Measurements from ENCODE around the gene CACHD1. TPM values are rescaled to one million over a fixed set of nuclear protein-coding genes. Genes with fewer than 3 reads are reported as not detected.
"Not testable (repeated sequence)": the region's sequence is repeated elsewhere in the genome, so short reads cannot be mapped to it uniquely, and the experiment has no call there.

CACHD1 gene
- total RNA-seq, 2 donors from 2014 or later, result 6.9 to 12.3 TPM

DNA sequence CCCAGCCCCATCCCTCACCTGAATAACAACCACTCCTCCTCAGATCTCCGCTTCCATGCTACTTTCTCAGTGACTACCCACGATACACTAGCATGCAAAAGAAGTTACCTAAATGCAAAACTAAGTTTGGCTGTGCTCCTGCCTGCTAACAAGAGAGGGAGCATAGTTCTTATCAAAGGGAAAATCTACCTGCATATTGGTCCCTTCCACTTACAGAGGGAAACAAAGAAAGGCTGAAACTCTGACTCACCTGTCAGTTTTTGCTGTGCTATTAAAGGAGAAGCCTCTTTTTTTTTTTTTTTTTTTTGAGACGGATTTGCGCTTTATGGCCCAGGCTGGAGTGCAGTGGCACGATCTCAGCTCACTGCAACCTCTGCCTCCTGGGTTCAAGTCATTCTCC lies 231.1 kb downstream of the CACHD1 start:
- intact Hi-C loops (cut with DNase I), result no loop called here
- DNase-seq (ENCODE audit: low spot score), result no peak

- no peak for DNase-seq (ENCODE audit: low spot score)
- intact Hi-C loops (cut with DNase I), result no loop called here
These were observed 232.0 kb downstream of the CACHD1 start for GRCh38 chr1:64701886-64702285.

DNA sequence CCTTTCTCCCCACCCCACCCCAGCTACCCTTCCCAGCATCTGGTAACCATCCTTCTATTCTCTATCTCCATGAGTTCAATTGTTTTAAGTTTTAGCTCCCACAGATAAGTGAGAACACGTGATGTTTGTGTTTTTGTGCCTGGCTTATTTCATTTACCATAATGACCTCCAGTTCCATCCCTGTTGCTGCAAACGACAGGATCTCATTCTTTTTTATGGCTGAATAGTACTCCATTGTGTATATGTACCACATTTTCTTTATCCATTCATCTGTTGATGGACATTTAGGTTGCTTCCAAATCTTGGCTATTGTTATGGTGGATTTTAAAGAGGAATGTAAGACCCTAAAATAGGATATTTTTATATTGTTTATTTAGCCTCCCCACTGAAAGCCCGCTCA lies 232.7 kb downstream of the CACHD1 start:
- intact Hi-C loops (cut with DNase I); DNase-seq (ENCODE audit: low spot score): not testable (repeated sequence)

DNA sequence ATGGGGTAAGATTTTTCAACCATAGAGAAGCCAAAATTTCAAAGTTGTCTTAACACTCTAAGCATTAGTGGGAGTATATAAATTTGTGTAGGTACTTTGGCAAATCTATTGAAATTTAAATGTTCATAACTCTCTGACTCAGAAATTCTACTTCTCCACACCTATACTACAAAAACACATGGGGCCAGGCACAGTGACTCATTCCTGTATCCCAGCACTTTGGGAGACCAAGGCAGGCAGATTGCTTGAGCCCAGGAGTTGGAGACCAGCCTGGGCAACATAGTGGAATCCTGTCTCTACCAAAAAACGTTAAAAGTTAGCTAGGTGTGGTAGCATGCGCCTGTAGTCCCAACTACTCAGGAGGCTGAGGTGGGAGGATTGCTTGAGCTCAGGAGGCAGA lies 233.7 kb downstream of the CACHD1 start:
- intact Hi-C loops (cut with DNase I), result no loop called here
- no peak for DNase-seq (ENCODE audit: low spot score)

DNA sequence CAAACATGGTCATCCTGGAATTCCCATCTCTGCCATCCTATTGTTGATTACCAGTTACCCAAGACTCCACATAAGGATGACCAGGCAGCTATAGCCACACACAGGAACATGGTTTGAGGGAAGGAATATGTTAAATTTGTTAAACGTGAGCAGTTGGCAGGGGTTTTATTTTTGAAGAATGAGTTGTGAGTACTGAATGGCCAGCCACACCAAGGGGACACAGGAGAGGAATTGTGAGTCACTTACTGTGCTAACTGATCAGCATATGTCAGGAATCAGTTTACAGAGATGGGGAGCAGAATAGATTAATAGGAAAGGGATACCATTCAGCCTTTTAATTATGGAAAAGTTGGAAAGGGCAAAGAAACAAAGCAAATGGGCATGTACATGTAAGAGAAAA lies 235.7 kb downstream of the CACHD1 start:
- no peak for DNase-seq (ENCODE audit: low spot score)

GRCh38 chr1:64711266-64711665 lies 241.3 kb downstream of the CACHD1 start:
- intact Hi-C loops (cut with DNase I), result no loop called here
- DNase-seq (ENCODE audit: low spot score), result no peak

More for the DNA sequence above, 235.7 kb downstream of the CACHD1 start:
- intact Hi-C loops (cut with DNase I), result no loop called here

GRCh38 chr1:64712049-64712448 lies 242.1 kb downstream of the CACHD1 start:
- intact Hi-C loops (cut with DNase I), result no loop called here
- no peak for DNase-seq (ENCODE audit: low spot score)

GRCh38 chr1:64715186-64715585 lies 245.3 kb downstream of the CACHD1 start:
- no peak for DNase-seq (ENCODE audit: low spot score)
- intact Hi-C loops (cut with DNase I), result no loop called here

- intact Hi-C loops (cut with DNase I), result loop anchor here in 1 of 2 donors (5.0 kb wide), 1 partner anchor 746 kb away; no protein-coding TSS in a partner anchor
- no peak for DNase-seq (ENCODE audit: low spot score)
These were observed 251.2 kb downstream of the CACHD1 start for GRCh38 chr1:64721135-64721534.

DNA sequence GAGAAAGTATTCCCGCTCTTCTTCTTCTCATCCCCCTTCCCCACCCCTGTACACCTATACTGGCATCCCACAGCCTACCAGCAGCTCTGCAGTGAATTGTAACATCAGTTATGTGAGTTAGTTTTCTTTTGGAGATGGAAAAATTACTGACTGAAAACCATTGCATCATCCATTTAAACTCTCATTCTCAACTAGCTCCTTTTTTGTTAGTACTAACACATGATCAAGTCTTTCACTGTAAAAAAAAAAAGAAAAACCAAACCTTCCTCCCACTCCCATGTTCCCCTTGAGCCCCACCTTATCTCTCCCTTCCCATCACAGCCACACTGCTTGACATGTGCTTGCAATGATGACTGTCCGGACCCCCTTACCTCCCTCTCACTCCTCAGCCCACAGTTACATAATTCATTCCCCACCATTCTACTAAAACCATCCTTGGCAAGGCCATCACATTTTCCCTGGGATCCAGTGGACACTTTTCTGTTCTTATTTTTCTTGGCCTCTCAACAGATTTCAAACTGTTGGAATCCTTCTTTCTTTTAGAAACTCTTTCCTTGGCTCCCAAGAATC lies 251.7 kb downstream of the CACHD1 start:
- DNase-seq (ENCODE audit: low spot score), result no peak
- intact Hi-C loops (cut with DNase I), result loop anchor here in 1 of 2 donors (5.0 kb wide), 1 partner anchor 746 kb away; no protein-coding TSS in a partner anchor

DNA sequence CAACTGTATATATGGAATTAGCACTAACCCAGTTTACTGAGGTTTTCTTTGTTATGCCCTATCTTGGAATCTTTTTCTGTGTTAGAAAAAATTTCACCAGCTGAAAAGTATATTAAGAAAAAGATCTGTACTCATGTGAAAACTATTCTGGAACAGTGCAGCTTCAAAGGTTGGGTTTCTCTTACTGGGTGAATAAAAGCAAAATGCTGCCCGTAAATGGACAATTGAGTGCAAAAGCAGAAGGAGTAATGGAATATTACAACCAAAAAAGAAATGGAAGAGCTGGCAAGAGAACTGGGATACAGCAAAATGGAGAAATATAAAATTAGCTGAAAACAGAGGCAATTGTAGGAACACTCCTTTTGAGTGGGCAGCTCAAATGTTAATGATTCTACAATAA lies 257.9 kb downstream of the CACHD1 start:
- DNase-seq (ENCODE audit: low spot score), result no peak

GRCh38 chr1:64733581-64734286 lies 263.8 kb downstream of the CACHD1 start:
- intact Hi-C loops (cut with DNase I), result no loop called here
- no peak for DNase-seq (ENCODE audit: low spot score)

More for the DNA sequence above, 257.9 kb downstream of the CACHD1 start:
- intact Hi-C loops (cut with DNase I), result no loop called here

GRCh38 chr1:64734287-64734652 lies 264.3 kb downstream of the CACHD1 start:
- DNase-seq (ENCODE audit: low spot score), result no peak
- intact Hi-C loops (cut with DNase I), result no loop called here

GRCh38 chr1:64740687-64741086 lies 270.8 kb downstream of the CACHD1 start:
- DNase-seq (ENCODE audit: low spot score); intact Hi-C loops (cut with DNase I): not testable (repeated sequence)

Small RNA genes within 50 kb of the gene (microRNA-seq; reads per million reads assigned to microRNA genes)
- gene MIR4794 (ENCODE audit: borderline microRNAs expressed in 2 of 2), result 0 reads per million in 2 donors
